ENCODE measurements around the gene TUBGCP5.

The TUBGCP5 gene

GRCh38 chr15:22973987-22974386 lies 65.4 kb downstream of the TUBGCP5 start:
- DNase-seq: no peak

- DNase-seq: no peak
Observed at GRCh38 chr15:22973286-22973685, 66.1 kb downstream of the TUBGCP5 start.

GRCh38 chr15:22969489-22969888 lies 69.9 kb downstream of the TUBGCP5 start:
- no peak for DNase-seq

GRCh38 chr15:22968366-22968765 lies 71.0 kb downstream of the TUBGCP5 start:
- DNase-seq: no peak

GRCh38 chr15:22967084-22967770 lies 72.1 kb downstream of the TUBGCP5 start:
- no peak for DNase-seq

- peak; percentile 29 for DNase-seq
Observed at GRCh38 chr15:22966321-22967083, 72.9 kb downstream of the TUBGCP5 start.

GRCh38 chr15:22963641-22964040 lies 75.7 kb downstream of the TUBGCP5 start:
- no peak for DNase-seq

GRCh38 chr15:22962611-22963010 lies 76.8 kb downstream of the TUBGCP5 start:
- no peak for DNase-seq

GRCh38 chr15:22961762-22962161 lies 77.6 kb downstream of the TUBGCP5 start:
- no peak for DNase-seq

GRCh38 chr15:22960556-22960955 lies 78.8 kb downstream of the TUBGCP5 start:
- no peak for DNase-seq

GRCh38 chr15:22960126-22960525 lies 79.2 kb downstream of the TUBGCP5 start:
- no peak for DNase-seq

GRCh38 chr15:22959321-22960101 lies 79.9 kb downstream of the TUBGCP5 start:
- no peak for DNase-seq

- DNase-seq: no peak
Observed at GRCh38 chr15:22958487-22959280, 80.7 kb downstream of the TUBGCP5 start.

GRCh38 chr15:22956978-22957260 lies 82.5 kb downstream of the TUBGCP5 start:
- no peak for DNase-seq

GRCh38 chr15:22956257-22956977 lies 83.0 kb downstream of the TUBGCP5 start:
- no peak for DNase-seq

- DNase-seq: no peak
Observed at GRCh38 chr15:22955544-22956119, 83.7 kb downstream of the TUBGCP5 start.

GRCh38 chr15:22954798-22955543 lies 84.4 kb downstream of the TUBGCP5 start:
- no peak for DNase-seq

GRCh38 chr15:22954326-22954725 lies 85.0 kb downstream of the TUBGCP5 start:
- DNase-seq: no peak

GRCh38 chr15:22952796-22953579 lies 86.4 kb downstream of the TUBGCP5 start:
- DNase-seq: no peak

Data from NCI-H1694 (cell line).